SU-DHL-6 (cell line): ENCODE data around the gene IL20RA.

Experiments
- CTCF ChIP-seq: fragments of 200-600 bp; sonication (generic); IDR thresholded peaks from one replicate; pipeline ENCODE4 v1.5.1; 2017; ENCODE audit warnings: antibody characterized with exemption, mild to moderate bottlenecking, low read length, moderate library complexity; ENCODE audit not compliant: insufficient read depth, poor library complexity, severe bottlenecking
- EZH2phosphoT487 ChIP-seq: fragments of 200-600 bp; sonication (generic), shearing (Covaris generic); conservative IDR thresholded peaks from 2 replicates; pipeline ENCODE4 v1.6.1; 2018; ENCODE audit warnings: mild to moderate bottlenecking, antibody characterized with exemption, low read length, moderate library complexity, mixed read lengths

DNA sequence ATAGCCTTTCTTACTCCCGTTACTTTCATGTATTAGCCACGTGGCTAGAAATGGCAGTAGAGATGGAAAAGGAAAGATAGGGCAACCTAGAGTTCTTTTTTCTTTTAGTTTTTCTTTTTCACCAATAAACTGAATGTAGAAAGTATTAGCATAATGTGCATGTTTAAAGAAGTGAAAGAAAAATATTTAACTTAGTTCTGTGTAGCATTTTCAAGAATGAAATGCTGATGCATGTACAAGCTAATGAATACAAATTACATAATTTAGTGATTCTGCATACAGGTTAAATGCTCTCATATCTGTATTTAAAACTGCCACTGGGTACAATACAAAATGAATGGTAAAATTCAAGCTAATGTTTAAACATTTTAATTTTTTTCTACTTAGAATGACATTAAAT, 22.6 kb upstream of the IL20RA start:
- TF ChIP-seq CTCF: no peak
- no peak for TF ChIP-seq EZH2phosphoT487
